ENCODE results near the gene SMIM21. TPM values are rescaled to one million over a fixed set of nuclear protein-coding genes. Genes with fewer than 3 reads are reported as not detected.

Gene SMIM21
- total and polyA plus RNA-seq, 7 experiments from 2014 or later, result not detected

DNA sequence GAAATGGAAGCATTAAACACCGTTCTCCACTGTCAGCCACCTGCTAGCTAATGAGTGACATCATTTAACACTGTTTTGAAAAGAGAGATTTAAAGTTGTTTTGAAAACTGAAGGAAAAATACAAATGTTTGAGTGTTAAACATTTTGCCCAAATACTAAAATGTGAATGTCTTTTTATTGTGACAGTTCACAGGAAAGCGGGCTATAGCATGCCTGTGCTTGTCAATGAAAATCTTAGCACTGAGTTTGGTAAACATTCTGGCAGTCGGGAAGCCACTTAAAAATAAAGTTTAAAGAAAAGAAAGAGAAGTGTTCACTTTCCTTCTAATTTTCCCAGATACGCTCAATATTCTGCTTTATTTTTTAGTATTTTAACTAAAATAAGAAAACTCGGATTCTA is 40.3 kb upstream of the SMIM21 start:
- Mint-ChIP-seq H3K9me3 (no peaks in the 10 kb centered on the region), H3K4me3 (no peak overlapping the region), H3K27ac (no peak overlapping the region), H3K4me1 (peaks cover 0 to 1% (median 0%) of the 10 kb centered on the region in 7 donors), H3K36me3 (no peaks in the 10 kb centered on the region), H3K27me3 (peaks cover 0 to 11% (median 10%) of the 10 kb centered on the region in 5 donors)
- no peaks in the 10 kb centered on the region for H3K27me3 ChIP-seq (ENCODE audit: control insufficient read depth in 2 of 2, insufficient read depth in 2 of 2, low read length in 2 of 2)
- no peak for ATAC-seq
- no peak for DNase-seq
- no peak overlapping the region for H3K27ac ChIP-seq (ENCODE audit: low read depth, low read length)
- ChIA-PET CTCF (no interaction called here), POLR2A (no interaction called here)
- no peaks in the 10 kb centered on the region for H3K9me3 ChIP-seq (ENCODE audit: control insufficient read depth in 2 of 3, low read length in 3 of 3)
- no peaks in the 10 kb centered on the region for H3K36me3 ChIP-seq (ENCODE audit: control insufficient read depth in 2 of 3, insufficient read depth in 3 of 3, low read length in 3 of 3)
- no peak overlapping the region for H3K4me3 ChIP-seq (ENCODE audit: low read length)
- intact Hi-C loops (cut with micrococcal nuclease), result no loop called here
- H3K4me1 ChIP-seq (ENCODE audit: control insufficient read depth in 2 of 2, insufficient read depth in 2 of 2, low read length in 2 of 2), result no peaks in the 10 kb centered on the region

DNA sequence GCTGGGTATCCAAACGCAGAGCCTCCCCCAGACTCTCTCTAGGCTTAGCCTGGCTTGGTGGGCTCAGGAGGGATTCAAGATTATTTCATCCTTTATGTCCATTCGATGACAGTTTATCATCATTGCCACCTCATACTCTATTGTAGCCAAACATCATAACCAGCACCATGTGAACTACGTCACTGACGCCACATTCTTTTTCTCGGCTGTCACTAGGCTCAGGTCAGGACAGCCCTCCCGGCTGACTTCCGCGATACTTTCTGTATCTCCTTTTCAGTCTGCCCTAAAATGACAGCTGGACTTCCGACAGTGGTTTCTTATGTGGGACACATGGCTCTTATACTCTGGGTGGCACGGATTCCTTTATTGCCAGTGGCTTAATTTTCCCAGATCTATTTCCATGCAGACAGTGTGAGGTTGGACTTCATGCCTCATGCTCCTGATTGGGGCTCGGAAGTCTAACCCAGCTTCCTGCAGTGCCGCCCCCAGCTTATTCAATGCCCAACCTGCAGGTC is 39.8 kb upstream of the SMIM21 start:
- ChIA-PET POLR2A (no interaction called here), CTCF (no interaction called here)
- Histone ChIP-seq H3K4me3 (ENCODE audit: low read length) (no peak overlapping the region), H3K27me3 (ENCODE audit: control insufficient read depth in 2 of 2, insufficient read depth in 2 of 2, low read length in 2 of 2) (no peaks in the 10 kb centered on the region), H3K4me1 (ENCODE audit: control insufficient read depth in 2 of 2, insufficient read depth in 2 of 2, low read length in 2 of 2) (no peaks in the 10 kb centered on the region), H3K27ac (ENCODE audit: low read depth, low read length) (no peak overlapping the region), H3K9me3 (ENCODE audit: control insufficient read depth in 2 of 3, low read length in 3 of 3) (no peaks in the 10 kb centered on the region), H3K36me3 (ENCODE audit: control insufficient read depth in 2 of 3, insufficient read depth in 3 of 3, low read length in 3 of 3) (no peaks in the 10 kb centered on the region)
- Mint-ChIP-seq H3K4me3 (no peak overlapping the region), H3K9me3 (no peaks in the 10 kb centered on the region), H3K36me3 (no peaks in the 10 kb centered on the region), H3K4me1 (peaks cover 0 to 1% (median 0%) of the 10 kb centered on the region in 7 donors), H3K27me3 (peaks cover 0 to 11% (median 5%) of the 10 kb centered on the region in 5 donors), H3K27ac (no peak overlapping the region)
- ATAC-seq (no peak), DNase-seq (no peak)
- intact Hi-C loops (cut with micrococcal nuclease), result no loop called here

DNA sequence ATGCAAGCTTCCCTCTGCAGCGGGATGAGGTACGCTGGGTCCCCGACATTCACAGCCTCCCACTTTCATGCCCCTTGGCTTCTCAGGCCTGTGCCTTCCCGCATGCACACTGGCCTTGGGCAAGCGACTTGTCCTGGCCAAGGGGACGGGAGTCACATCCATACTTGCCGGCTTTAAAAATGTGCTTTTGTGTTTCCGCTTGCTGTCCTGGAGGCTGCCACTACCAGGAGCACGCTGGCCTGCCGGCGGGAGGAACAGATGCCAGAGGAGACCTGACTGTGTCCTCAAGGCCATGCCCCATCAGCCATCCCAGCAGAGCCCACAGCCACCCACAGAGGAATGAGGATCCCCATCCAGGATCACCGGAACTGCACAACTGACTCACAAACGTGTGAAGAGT is 36.9 kb upstream of the SMIM21 start:
- Histone ChIP-seq H3K36me3 (ENCODE audit: control insufficient read depth in 2 of 3, insufficient read depth in 3 of 3, low read length in 3 of 3) (no peaks in the 10 kb centered on the region), H3K4me3 (ENCODE audit: low read length) (no peak overlapping the region), H3K4me1 (ENCODE audit: control insufficient read depth in 2 of 2, insufficient read depth in 2 of 2, low read length in 2 of 2) (no peaks in the 10 kb centered on the region), H3K9me3 (ENCODE audit: control insufficient read depth in 2 of 3, low read length in 3 of 3) (no peaks in the 10 kb centered on the region), H3K27me3 (ENCODE audit: control insufficient read depth in 2 of 2, insufficient read depth in 2 of 2, low read length in 2 of 2) (peaks cover 0 to 4% of the 10 kb centered on the region in 2 donors), H3K27ac (ENCODE audit: low read depth, low read length) (no peak overlapping the region)
- intact Hi-C loops (cut with micrococcal nuclease), result no loop called here
- Mint-ChIP-seq H3K27ac (no peak overlapping the region), H3K36me3 (no peaks in the 10 kb centered on the region), H3K4me3 (no peak overlapping the region), H3K4me1 (peaks cover 0 to 1% (median 0%) of the 10 kb centered on the region in 7 donors), H3K27me3 (peaks cover 0 to 7% (median 5%) of the 10 kb centered on the region in 5 donors), H3K9me3 (peaks cover 0 to 4% (median 0%) of the 10 kb centered on the region in 11 donors)
- ATAC-seq (no peak), DNase-seq (no peak)
- ChIA-PET POLR2A (no interaction called here), CTCF (no interaction called here)

DNA sequence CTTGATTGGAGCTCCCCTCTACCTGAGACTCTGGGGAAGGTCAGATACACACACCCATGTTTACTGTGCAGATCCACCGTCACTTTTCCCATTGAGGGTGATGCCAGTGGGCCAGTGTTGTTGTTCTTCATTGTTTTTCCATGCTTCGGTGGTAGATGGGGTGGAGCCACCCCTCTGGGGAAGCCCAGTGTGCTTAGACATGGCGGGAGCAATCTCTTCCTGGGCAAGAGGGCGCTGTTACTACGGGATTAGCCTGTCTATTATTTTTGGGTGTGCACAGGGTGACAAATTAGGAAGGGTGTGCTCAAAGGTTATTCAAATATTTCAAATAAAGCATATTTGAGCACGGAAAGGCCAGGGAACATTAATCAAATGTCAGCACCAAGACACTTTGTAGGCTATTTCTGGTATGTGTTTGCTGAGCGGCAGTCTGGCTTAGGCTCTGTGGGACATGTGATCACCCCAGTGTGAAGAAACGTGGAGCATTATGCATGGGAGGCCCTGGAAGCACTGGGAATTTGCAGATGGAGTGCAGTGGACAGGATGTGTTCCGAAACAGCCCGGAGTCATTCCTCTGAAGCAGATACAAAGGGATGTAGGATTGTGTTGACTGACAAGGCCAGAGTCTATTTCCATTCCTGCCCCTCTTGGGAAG is 34.8 kb upstream of the SMIM21 start:
- H3K27me3 Mint-ChIP-seq, result peaks cover 13 to 21% (median 19%) of the 10 kb centered on the region in 5 donors
- ATAC-seq, result no peak
- no peak for DNase-seq
- no peak overlapping the region for H3K4me3 Mint-ChIP-seq
- no peak overlapping the region for H3K27ac Mint-ChIP-seq
- CTCF ChIA-PET, result no interaction called here
- H3K36me3 ChIP-seq (ENCODE audit: control insufficient read depth in 2 of 3, insufficient read depth in 3 of 3, low read length in 3 of 3), result no peaks in the 10 kb centered on the region
- no peak overlapping the region for H3K27ac ChIP-seq (ENCODE audit: low read depth, low read length)
- peaks cover 0 to 4% of the 10 kb centered on the region in 2 donors for H3K27me3 ChIP-seq (ENCODE audit: control insufficient read depth in 2 of 2, insufficient read depth in 2 of 2, low read length in 2 of 2)
- no peaks in the 10 kb centered on the region for H3K4me1 ChIP-seq (ENCODE audit: control insufficient read depth in 2 of 2, insufficient read depth in 2 of 2, low read length in 2 of 2)
- peaks cover 0 to 1% (median 0%) of the 10 kb centered on the region in 7 donors for H3K4me1 Mint-ChIP-seq
- H3K9me3 Mint-ChIP-seq, result peaks cover 0 to 17% (median 13%) of the 10 kb centered on the region in 11 donors
- no peak overlapping the region for H3K4me3 ChIP-seq (ENCODE audit: low read length)
- no peaks in the 10 kb centered on the region for H3K9me3 ChIP-seq (ENCODE audit: control insufficient read depth in 2 of 3, low read length in 3 of 3)
- intact Hi-C loops (cut with micrococcal nuclease), result no loop called here
- POLR2A ChIA-PET, result interaction anchor here (0.7 kb wide), 1 partner anchor 428 kb away, joined by 9 read pairs; no protein-coding TSS in a partner anchor
- peaks cover 0 to 15% (median 10%) of the 10 kb centered on the region in 5 donors for H3K36me3 Mint-ChIP-seq

DNA sequence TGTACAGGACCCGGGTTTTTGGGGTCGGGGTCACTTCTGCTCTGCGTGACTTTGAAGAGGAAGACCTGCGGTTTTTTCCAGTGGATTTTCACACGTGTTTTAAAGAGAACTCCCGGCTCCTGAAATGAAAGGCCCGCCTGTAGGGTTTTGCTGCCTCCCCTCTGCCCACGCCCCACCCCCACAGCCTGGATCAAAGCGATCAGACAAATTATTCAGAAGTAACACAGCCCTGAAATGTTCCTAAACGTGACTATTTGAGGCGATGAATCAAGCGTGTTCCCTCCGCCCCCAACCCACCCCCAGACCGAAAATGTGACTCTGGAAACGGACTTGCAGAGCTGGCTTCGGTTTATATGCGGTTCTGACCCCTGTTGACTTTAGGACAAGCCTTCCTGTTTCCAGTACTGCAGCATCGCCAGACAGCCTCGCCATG is 28.7 kb upstream of the SMIM21 start:
- no peak overlapping the region for H3K27ac Mint-ChIP-seq
- peaks cover 0 to 20% (median 13%) of the 10 kb centered on the region in 11 donors for H3K9me3 Mint-ChIP-seq
- H3K36me3 Mint-ChIP-seq, result peaks cover 0 to 15% (median 15%) of the 10 kb centered on the region in 5 donors
- no peaks in the 10 kb centered on the region for H3K4me1 ChIP-seq (ENCODE audit: control insufficient read depth in 2 of 2, insufficient read depth in 2 of 2, low read length in 2 of 2)
- H3K4me1 Mint-ChIP-seq, result peaks cover 0 to 13% (median 4%) of the 10 kb centered on the region in 7 donors
- ChIA-PET POLR2A (no interaction called here), CTCF (no interaction called here)
- H3K4me3 Mint-ChIP-seq, result peak overlapping the region in 9 of 10 donors; percentile 66 to 82 (median 79)
- H3K4me3 ChIP-seq (ENCODE audit: low read length), result peak overlapping the region; percentile 45
- H3K27me3 Mint-ChIP-seq, result peaks cover 54 to 66% (median 61%) of the 10 kb centered on the region in 5 donors
- H3K27ac ChIP-seq (ENCODE audit: low read depth, low read length), result no peak overlapping the region
- H3K27me3 ChIP-seq (ENCODE audit: control insufficient read depth in 2 of 2, insufficient read depth in 2 of 2, low read length in 2 of 2), result peaks cover 4 to 10% of the 10 kb centered on the region in 2 donors
- ATAC-seq (no peak), DNase-seq (no peak)
- H3K9me3 ChIP-seq (ENCODE audit: control insufficient read depth in 2 of 3, low read length in 3 of 3), result no peaks in the 10 kb centered on the region
- no peaks in the 10 kb centered on the region for H3K36me3 ChIP-seq (ENCODE audit: control insufficient read depth in 2 of 3, insufficient read depth in 3 of 3, low read length in 3 of 3)
- intact Hi-C loops (cut with micrococcal nuclease), result no loop called here

DNA sequence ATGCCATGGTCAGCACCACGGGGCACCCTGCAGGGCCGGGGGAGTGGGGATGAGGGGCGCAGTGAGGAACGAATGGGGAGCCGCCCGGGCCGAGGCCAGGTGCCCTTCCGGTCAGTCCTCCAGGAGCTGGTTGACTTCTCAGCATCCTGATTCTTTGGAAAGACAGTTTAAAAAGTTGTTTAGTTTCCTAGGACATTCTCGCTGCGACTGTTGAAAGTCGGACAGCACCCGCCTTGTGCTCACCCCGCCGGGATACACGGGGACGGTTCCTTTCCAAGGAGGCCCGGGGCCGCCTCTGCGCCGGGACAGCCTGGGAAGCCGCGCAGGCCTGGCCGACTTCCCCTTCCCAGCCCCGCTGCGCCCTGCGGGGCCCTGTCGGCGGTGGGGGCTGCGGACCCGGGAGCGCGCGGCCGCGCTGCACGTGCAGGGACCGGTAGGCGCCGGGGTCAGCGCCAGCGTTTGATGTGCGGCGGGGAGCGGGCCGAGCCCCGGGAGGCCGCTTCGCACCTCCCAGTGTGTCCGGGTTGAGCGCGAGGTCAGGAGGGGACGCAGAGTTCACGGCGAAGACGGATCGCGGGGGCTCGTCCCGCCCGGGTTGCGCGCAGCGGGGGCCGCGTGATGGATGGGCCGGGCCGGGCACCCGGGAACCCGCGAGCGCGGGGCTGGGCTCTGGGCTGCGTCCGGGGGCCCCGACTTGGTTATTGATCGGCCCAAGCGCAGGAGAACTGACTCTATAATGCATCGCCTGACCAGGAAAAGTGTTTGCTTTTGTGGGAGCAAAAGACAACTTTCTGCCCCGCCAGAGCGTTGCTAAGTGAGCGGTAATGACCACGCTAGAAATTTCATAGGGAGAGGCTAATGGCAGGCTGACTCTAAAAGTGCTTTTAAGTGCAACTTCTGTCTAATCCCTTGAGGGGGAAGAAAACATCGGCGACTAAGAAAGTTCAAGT is 28.0 kb upstream of the SMIM21 start:
- POLR2A ChIA-PET, result interaction anchor here (0.6 kb wide), 1 partner anchor 1576 kb away, joined by 3 read pairs; no protein-coding TSS in a partner anchor
- H3K4me3 Mint-ChIP-seq, result peak overlapping the region in 9 of 10 donors; percentile 68 to 91 (median 79)
- H3K4me1 Mint-ChIP-seq, result peaks cover 0 to 13% (median 4%) of the 10 kb centered on the region in 7 donors
- peaks cover 0 to 20% (median 13%) of the 10 kb centered on the region in 11 donors for H3K9me3 Mint-ChIP-seq
- Histone ChIP-seq H3K36me3 (ENCODE audit: control insufficient read depth in 2 of 3, insufficient read depth in 3 of 3, low read length in 3 of 3) (no peaks in the 10 kb centered on the region), H3K4me1 (ENCODE audit: control insufficient read depth in 2 of 2, insufficient read depth in 2 of 2, low read length in 2 of 2) (no peaks in the 10 kb centered on the region), H3K27ac (ENCODE audit: low read depth, low read length) (no peak overlapping the region), H3K9me3 (ENCODE audit: control insufficient read depth in 2 of 3, low read length in 3 of 3) (no peaks in the 10 kb centered on the region), H3K27me3 (ENCODE audit: control insufficient read depth in 2 of 2, insufficient read depth in 2 of 2, low read length in 2 of 2) (peaks cover 4 to 10% of the 10 kb centered on the region in 2 donors), H3K4me3 (ENCODE audit: low read length) (peak overlapping the region; percentile 45)
- DNase-seq, result no peak
- intact Hi-C loops (cut with micrococcal nuclease), result no loop called here
- no peak overlapping the region for H3K27ac Mint-ChIP-seq
- no peak for ATAC-seq
- peaks cover 0 to 15% (median 15%) of the 10 kb centered on the region in 5 donors for H3K36me3 Mint-ChIP-seq
- CTCF ChIA-PET, result no interaction called here
- H3K27me3 Mint-ChIP-seq, result peaks cover 54 to 70% (median 59%) of the 10 kb centered on the region in 5 donors

Measured in naive thymus-derived CD4-positive, alpha-beta T cell (primary cell).